H9 (cell line): ENCODE results near the gene TRAFD1. TPM values are rescaled to one million over a fixed set of nuclear protein-coding genes. Genes with fewer than 3 reads are reported as not detected.

Source experiments
- DNase-seq: peaks from one replicate; pipeline ENCODE4 v3.0.0-alpha.2; 2017
- H2AFZ ChIP-seq: one replicate; pipeline ENCODE4 v1.6.1; 2013; ENCODE audit warnings: mild to moderate bottlenecking, low read length, control low read depth, moderate library complexity
- H2AK5ac ChIP-seq: 2 replicates; pipeline ENCODE4 v1.6.1; 2013; ENCODE audit warnings: low read length, control low read depth, mixed read lengths; ENCODE audit not compliant: insufficient read length
- H2BK120ac ChIP-seq: one replicate; pipeline ENCODE4 v1.6.1; 2013; ENCODE audit warnings: low read depth, mild to moderate bottlenecking, low read length, control low read depth, inconsistent platforms; ENCODE audit not compliant: poor library complexity, severe bottlenecking
- H2BK12ac ChIP-seq: 2 replicates; pipeline ENCODE4 v1.6.1; 2013; ENCODE audit warnings: low read length, control low read depth, mixed read lengths, low read depth; ENCODE audit not compliant: insufficient read length
- H2BK15ac ChIP-seq: 2 replicates; pipeline ENCODE4 v1.6.1; 2013; ENCODE audit warnings: low read depth, low read length, control low read depth
- H2BK20ac ChIP-seq: one replicate; pipeline ENCODE4 v1.6.1; 2013; ENCODE audit warnings: low read depth, mild to moderate bottlenecking, low read length, control low read depth, inconsistent platforms; ENCODE audit not compliant: poor library complexity, severe bottlenecking
- H2BK5ac ChIP-seq: 2 replicates; pipeline ENCODE4 v1.6.1; 2013; ENCODE audit warnings: low read length, control low read depth, mixed read lengths; ENCODE audit not compliant: insufficient read length
- H3K14ac ChIP-seq: 2 replicates; pipeline ENCODE4 v1.6.1; 2013; ENCODE audit warnings: low read length, control low read depth; ENCODE audit not compliant: insufficient read depth
- H3K18ac ChIP-seq: 2 replicates; pipeline ENCODE4 v1.6.1; 2013; ENCODE audit warnings: low read depth, mild to moderate bottlenecking, mixed read lengths, low read length, control low read depth; ENCODE audit not compliant: insufficient read length
- H3K23ac ChIP-seq: 2 replicates; pipeline ENCODE4 v1.6.1; 2013; ENCODE audit warnings: low read length, control low read depth, mixed read lengths, low read depth; ENCODE audit not compliant: insufficient read length
- H3K23me2 ChIP-seq: 2 replicates; pipeline ENCODE4 v1.6.1; 2013; ENCODE audit warnings: low read depth, mild to moderate bottlenecking, mixed read lengths, low read length, control low read depth; ENCODE audit not compliant: insufficient read length, poor library complexity, severe bottlenecking
- H3K27ac ChIP-seq: 2 replicates; pipeline ENCODE4 v1.5.1; 2013; ENCODE audit warnings: low read length, control low read depth, mixed read lengths, low read depth; ENCODE audit not compliant: insufficient read length
- H3K27me3 ChIP-seq: 2 replicates; pipeline ENCODE4 v1.6.1; 2013; ENCODE audit warnings: low read length, control low read depth, inconsistent platforms; ENCODE audit not compliant: insufficient read depth
- H3K4ac ChIP-seq: 2 replicates; pipeline ENCODE4 v1.6.1; 2013; ENCODE audit warnings: low read depth, mild to moderate bottlenecking, control low read depth, inconsistent platforms, low read length, moderate library complexity
- H3K4me1 ChIP-seq: 2 replicates; pipeline ENCODE4 v1.6.1; 2013; ENCODE audit warnings: low read length, control low read depth, inconsistent platforms; ENCODE audit not compliant: insufficient read depth
- H3K4me2 ChIP-seq: 2 replicates; pipeline ENCODE4 v1.6.1; 2013; ENCODE audit warnings: low read length, control low read depth, mixed read lengths; ENCODE audit not compliant: insufficient read length, insufficient read depth
- H3K56ac ChIP-seq: 2 replicates; pipeline ENCODE4 v1.6.1; 2013; ENCODE audit warnings: low read depth, mild to moderate bottlenecking, mixed read lengths, low read length, control low read depth; ENCODE audit not compliant: insufficient read length
- H3K79me1 ChIP-seq: 2 replicates; pipeline ENCODE4 v1.6.1; 2013; ENCODE audit warnings: low read depth, mild to moderate bottlenecking, moderate library complexity, low read length, control low read depth, inconsistent platforms; ENCODE audit not compliant: insufficient read depth, poor library complexity, severe bottlenecking
- H3K79me2 ChIP-seq: 2 replicates; pipeline ENCODE4 v1.6.1; 2013; ENCODE audit warnings: low read length, control low read depth, inconsistent platforms; ENCODE audit not compliant: insufficient read depth
- H3K9ac ChIP-seq: 2 replicates; pipeline ENCODE4 v1.6.1; 2013; ENCODE audit warnings: low read length, control low read depth, mixed read lengths; ENCODE audit not compliant: insufficient read length; ENCODE audit errors: extremely low read depth
- H3K9me3 ChIP-seq: one replicate; pipeline ENCODE4 v1.6.1; 2013; ENCODE audit warnings: low read depth, low read length, inconsistent platforms; ENCODE audit not compliant: control insufficient read depth
- H3T11ph ChIP-seq: one replicate; pipeline ENCODE4 v1.6.1; 2013; ENCODE audit warnings: mild to moderate bottlenecking, low read length, control low read depth, inconsistent platforms
- H4K20me1 ChIP-seq: one replicate; pipeline ENCODE4 v1.6.1; 2013; ENCODE audit not compliant: control insufficient read depth, insufficient read length, insufficient read depth
- H4K5ac ChIP-seq: 2 replicates; pipeline ENCODE4 v1.6.1; 2013; ENCODE audit warnings: low read depth, mild to moderate bottlenecking, mixed read lengths, low read length, control low read depth; ENCODE audit not compliant: insufficient read length
- H4K8ac ChIP-seq: replicated peaks from 2 replicates; pipeline ENCODE4 v1.6.1; 2013; ENCODE audit warnings: low read length, control low read depth, mixed read lengths, low read depth; ENCODE audit not compliant: insufficient read length
- H4K91ac ChIP-seq: 2 replicates; pipeline ENCODE4 v1.6.1; 2013; ENCODE audit warnings: low read depth, mild to moderate bottlenecking, moderate library complexity, mixed read lengths, low read length, control low read depth; ENCODE audit not compliant: insufficient read length
- H3K27ac Mint-ChIP-seq, 3 experiments: 2 replicates in 2 of 3; 3 replicates in 1 of 3; pipeline ENCODE4 v1.8.0; 2020 to 2021; ENCODE audit warnings: mixed read lengths in 3 of 3, mild to moderate bottlenecking in 1 of 3, moderate library complexity in 1 of 3
- H3K27me3 Mint-ChIP-seq: 2 replicates; pipeline ENCODE4 v1.8.0; 2021; ENCODE audit warnings: low read depth, mild to moderate bottlenecking, moderate library complexity, mixed read lengths
- H3K36me3 Mint-ChIP-seq, 3 experiments: 2 replicates in 2 of 3; 3 replicates in 1 of 3; pipeline ENCODE4 v1.8.0; 2020 to 2021; ENCODE audit warnings: low read depth in 3 of 3, mixed read lengths in 3 of 3; ENCODE audit not compliant: insufficient read depth in 1 of 3
- H3K4me1 Mint-ChIP-seq, 2 experiments: 2 replicates each; pipeline ENCODE4 v1.8.0; 2020; ENCODE audit warnings: mixed read lengths in 2 of 2
- H3K4me3 Mint-ChIP-seq, 2 experiments: 2 replicates in 1 of 2; 3 replicates in 1 of 2; pipeline ENCODE4 v1.8.0; 2020 to 2021; ENCODE audit warnings: mild to moderate bottlenecking in 2 of 2, mixed read lengths in 2 of 2, moderate library complexity in 1 of 2
- H3K9me3 Mint-ChIP-seq, 2 experiments: 2 replicates in 1 of 2; 3 replicates in 1 of 2; pipeline ENCODE4 v1.8.0; 2020; ENCODE audit warnings: mild to moderate bottlenecking in 2 of 2, mixed read lengths in 2 of 2, moderate library complexity in 1 of 2
- WGBS: extraction: QIAGEN DNeasy Blood & Tissue Kit; methylation state at CpG from one replicate; pipeline ENCODE4 v1.1.7; 2013; ENCODE audit warnings: missing lambda C conversion rate, low lambda C conversion rate, mixed read lengths; ENCODE audit not compliant: insufficient read length; ENCODE audit errors: extremely low coverage; 5-methylcytosine and 5-hydroxymethylcytosine counted together
- total RNA-seq: library from RNA; stranded (reverse); gene quantifications from 2 replicates; pipeline ENCODE4 v1.2.1, GENCODE V29; 2021
- TF ChIP-seq, protein P1 (sequence below): fragments of 200-600 bp; sonication (generic); conservative IDR thresholded peaks from 3 replicates; pipeline ENCODE4 v1.8.0; 2021; ENCODE audit warnings: antibody characterized with exemption, mild to moderate bottlenecking

Gene TRAFD1
- total RNA-seq, 1 experiment from 2014 or later = 32.0 TPM

DNA sequence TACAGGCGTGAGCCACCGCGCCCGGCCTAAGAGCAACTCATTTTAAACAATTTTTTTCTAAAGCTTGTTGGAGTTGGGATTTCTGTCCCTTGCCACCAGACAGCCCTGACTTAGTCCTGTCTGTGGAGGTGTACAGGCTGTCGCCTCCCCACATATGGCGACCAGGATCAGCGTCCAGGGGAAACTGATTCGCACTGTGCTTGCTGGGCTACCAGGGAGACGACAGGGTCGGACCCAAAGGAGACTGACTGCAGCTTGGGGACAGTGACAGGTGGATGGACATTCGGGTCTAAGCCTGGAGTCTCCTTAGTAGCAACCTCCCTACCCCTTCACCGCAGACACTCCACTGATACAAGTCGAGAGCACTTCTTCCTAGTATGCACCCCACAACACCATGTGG, 40.3 kb downstream of the TRAFD1 start:
- Histone ChIP-seq H3K4me2 (no peak overlapping the region), H3K79me2 (no peaks in the 10 kb centered on the region), H3K56ac (no peak overlapping the region), H3T11ph (no peak overlapping the region), H2AFZ (no peak overlapping the region), H2BK20ac (no peak overlapping the region), H2BK12ac (no peak overlapping the region), H3K79me1 (no peaks in the 10 kb centered on the region), H4K20me1 (peaks cover 4% of the 10 kb centered on the region), H4K91ac (no peak overlapping the region), H3K14ac (no peak overlapping the region; the same call in 1 of the 2 replicates), H2BK5ac (no peak overlapping the region), H3K23me2 (no peaks in the 10 kb centered on the region), H4K8ac (no peak overlapping the region), H3K9ac (no peak overlapping the region), H3K18ac (no peak overlapping the region), H3K4me1 (no peaks in the 10 kb centered on the region), H3K27ac (no peak overlapping the region), H3K23ac (no peak overlapping the region), H3K9me3 (no peaks in the 10 kb centered on the region), H2BK15ac (no peak overlapping the region), H3K27me3 (no peaks in the 10 kb centered on the region), H3K4ac (no peak overlapping the region), H2AK5ac (no peak overlapping the region), H4K5ac (no peak overlapping the region), H2BK120ac (no peak overlapping the region)
- TF ChIP-seq, protein P1, sequence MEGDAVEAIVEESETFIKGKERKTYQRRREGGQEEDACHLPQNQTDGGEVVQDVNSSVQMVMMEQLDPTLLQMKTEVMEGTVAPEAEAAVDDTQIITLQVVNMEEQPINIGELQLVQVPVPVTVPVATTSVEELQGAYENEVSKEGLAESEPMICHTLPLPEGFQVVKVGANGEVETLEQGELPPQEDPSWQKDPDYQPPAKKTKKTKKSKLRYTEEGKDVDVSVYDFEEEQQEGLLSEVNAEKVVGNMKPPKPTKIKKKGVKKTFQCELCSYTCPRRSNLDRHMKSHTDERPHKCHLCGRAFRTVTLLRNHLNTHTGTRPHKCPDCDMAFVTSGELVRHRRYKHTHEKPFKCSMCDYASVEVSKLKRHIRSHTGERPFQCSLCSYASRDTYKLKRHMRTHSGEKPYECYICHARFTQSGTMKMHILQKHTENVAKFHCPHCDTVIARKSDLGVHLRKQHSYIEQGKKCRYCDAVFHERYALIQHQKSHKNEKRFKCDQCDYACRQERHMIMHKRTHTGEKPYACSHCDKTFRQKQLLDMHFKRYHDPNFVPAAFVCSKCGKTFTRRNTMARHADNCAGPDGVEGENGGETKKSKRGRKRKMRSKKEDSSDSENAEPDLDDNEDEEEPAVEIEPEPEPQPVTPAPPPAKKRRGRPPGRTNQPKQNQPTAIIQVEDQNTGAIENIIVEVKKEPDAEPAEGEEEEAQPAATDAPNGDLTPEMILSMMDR = no peak
- Mint-ChIP-seq H3K4me3 (no peak overlapping the region; a peak in 1 of 5 replicates), H3K9me3 (no peaks in the 10 kb centered on the region), H3K27me3 (peaks cover 1% of the 10 kb centered on the region), H3K36me3 (peaks cover 11 to 29% (median 29%) of the 10 kb centered on the region in 3 experiments), H3K4me1 (0 out of 4 replicates have a peak, but pooled peaks cover 0 to 2% of the 10 kb centered on the region in 2 experiments), H3K27ac (no peak overlapping the region; a peak in 1 of 7 replicates)
- no CpG with 5 or more reads among the region's 13 CpGs for WGBS
- no peak for DNase-seq
